NB4 (cell line): ENCODE results near the gene PARP1.

Experiments used
- POLR2A ChIP-seq: IDR thresholded peaks from 2 replicates; pipeline ENCODE4 v1.6.1; 2011; ENCODE audit warnings: mild to moderate bottlenecking; ENCODE audit not compliant: insufficient read length; ENCODE audit errors: extremely low read depth
- TF ChIP-seq, protein P1 (sequence below): IDR thresholded peaks from 2 replicates; pipeline ENCODE4 v1.6.1; 2011; ENCODE audit warnings: low read depth, low read length
- TF ChIP-seq, protein P2 (sequence below): IDR thresholded peaks from one replicate; pipeline ENCODE4 v1.5.1; 2012; ENCODE audit warnings: low read depth, low read length

DNA sequence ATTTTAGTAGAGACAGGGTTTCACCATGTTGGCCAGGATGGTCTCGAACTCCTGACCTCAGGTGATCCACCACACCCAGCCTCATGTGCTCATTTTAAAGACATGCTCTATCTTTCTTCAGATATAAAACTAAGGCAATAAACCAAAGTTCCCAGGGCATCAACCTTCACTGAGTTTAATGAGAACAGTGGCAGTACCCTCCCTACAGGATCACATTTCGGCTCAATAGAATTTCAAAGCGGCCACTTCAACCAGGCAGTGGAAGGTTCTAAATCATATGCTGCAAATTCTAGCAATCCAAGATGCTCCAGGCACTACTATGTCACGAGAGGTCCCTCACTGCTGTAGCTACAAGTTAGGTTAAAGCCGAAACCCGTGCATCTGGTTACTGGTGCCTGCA lies 45.5 kb downstream of the PARP1 start:
- TF ChIP-seq, protein P1, sequence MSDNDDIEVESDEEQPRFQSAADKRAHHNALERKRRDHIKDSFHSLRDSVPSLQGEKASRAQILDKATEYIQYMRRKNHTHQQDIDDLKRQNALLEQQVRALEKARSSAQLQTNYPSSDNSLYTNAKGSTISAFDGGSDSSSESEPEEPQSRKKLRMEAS: no peak
- TF ChIP-seq, protein P2, sequence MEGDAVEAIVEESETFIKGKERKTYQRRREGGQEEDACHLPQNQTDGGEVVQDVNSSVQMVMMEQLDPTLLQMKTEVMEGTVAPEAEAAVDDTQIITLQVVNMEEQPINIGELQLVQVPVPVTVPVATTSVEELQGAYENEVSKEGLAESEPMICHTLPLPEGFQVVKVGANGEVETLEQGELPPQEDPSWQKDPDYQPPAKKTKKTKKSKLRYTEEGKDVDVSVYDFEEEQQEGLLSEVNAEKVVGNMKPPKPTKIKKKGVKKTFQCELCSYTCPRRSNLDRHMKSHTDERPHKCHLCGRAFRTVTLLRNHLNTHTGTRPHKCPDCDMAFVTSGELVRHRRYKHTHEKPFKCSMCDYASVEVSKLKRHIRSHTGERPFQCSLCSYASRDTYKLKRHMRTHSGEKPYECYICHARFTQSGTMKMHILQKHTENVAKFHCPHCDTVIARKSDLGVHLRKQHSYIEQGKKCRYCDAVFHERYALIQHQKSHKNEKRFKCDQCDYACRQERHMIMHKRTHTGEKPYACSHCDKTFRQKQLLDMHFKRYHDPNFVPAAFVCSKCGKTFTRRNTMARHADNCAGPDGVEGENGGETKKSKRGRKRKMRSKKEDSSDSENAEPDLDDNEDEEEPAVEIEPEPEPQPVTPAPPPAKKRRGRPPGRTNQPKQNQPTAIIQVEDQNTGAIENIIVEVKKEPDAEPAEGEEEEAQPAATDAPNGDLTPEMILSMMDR: no peak
- no peak for TF ChIP-seq POLR2A
